ENCODE results near the gene COX5A.

DNA sequence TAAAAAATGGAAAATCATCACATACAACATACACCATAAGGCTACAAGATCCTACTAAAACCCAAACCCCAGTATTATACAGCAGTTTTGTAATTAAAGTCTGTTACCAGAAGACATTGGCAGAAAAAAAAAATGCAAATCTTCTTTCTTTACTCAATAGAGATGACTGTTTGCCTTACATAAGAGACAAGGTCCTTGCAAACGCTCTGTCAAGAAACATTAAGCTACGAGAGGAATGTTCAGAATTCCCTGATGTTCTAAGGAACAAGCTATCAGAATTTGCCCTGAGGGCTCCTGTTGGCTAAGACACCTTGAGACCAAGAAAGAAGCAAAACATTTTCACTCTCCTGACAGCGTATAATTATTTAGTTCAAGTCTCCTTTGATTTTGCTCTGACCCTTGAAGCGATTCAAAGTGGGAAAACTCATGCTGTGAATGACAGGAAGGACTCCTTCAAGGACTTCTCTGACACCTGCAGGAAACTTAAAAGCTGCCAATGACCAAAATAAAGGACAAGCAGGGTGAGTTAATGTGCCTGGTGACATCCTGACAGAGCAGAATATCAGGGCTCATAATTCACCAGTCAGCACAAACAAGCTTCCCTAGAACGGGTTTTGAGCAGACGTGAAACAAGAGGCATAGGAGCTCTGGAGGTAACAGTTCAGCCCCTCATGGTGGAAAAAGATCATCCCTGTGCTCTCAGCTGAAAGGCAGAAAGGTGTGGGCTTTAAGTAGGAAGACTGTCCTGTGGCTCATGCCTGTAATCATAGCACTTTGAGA, 67.2 kb downstream of the COX5A start:
- TF ChIP-seq, protein P1, sequence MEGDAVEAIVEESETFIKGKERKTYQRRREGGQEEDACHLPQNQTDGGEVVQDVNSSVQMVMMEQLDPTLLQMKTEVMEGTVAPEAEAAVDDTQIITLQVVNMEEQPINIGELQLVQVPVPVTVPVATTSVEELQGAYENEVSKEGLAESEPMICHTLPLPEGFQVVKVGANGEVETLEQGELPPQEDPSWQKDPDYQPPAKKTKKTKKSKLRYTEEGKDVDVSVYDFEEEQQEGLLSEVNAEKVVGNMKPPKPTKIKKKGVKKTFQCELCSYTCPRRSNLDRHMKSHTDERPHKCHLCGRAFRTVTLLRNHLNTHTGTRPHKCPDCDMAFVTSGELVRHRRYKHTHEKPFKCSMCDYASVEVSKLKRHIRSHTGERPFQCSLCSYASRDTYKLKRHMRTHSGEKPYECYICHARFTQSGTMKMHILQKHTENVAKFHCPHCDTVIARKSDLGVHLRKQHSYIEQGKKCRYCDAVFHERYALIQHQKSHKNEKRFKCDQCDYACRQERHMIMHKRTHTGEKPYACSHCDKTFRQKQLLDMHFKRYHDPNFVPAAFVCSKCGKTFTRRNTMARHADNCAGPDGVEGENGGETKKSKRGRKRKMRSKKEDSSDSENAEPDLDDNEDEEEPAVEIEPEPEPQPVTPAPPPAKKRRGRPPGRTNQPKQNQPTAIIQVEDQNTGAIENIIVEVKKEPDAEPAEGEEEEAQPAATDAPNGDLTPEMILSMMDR (IDR thresholded peaks at IDR 0.05 in 8 of 11, conservative IDR thresholded peaks at IDR 0.05 in 3 of 11): no peak
- TF ChIP-seq POLR2AphosphoS5 (IDR thresholded peaks at IDR 0.05): no peak

Data from spleen (tissue), 7 donors.